H9 (cell line): ENCODE results near the gene ERC2. TPM values are rescaled to one million over a fixed set of nuclear protein-coding genes. Genes with fewer than 3 reads are reported as not detected.

ENCODE experiments used
- DNase-seq: peaks from one replicate; pipeline ENCODE4 v3.0.0-alpha.2; 2017
- H2AFZ ChIP-seq: one replicate; pipeline ENCODE4 v1.6.1; 2013; ENCODE audit warnings: mild to moderate bottlenecking, low read length, control low read depth, moderate library complexity
- H2AK5ac ChIP-seq: 2 replicates; pipeline ENCODE4 v1.6.1; 2013; ENCODE audit warnings: low read length, control low read depth, mixed read lengths; ENCODE audit not compliant: insufficient read length
- H2BK120ac ChIP-seq: one replicate; pipeline ENCODE4 v1.6.1; 2013; ENCODE audit warnings: low read depth, mild to moderate bottlenecking, low read length, control low read depth, inconsistent platforms; ENCODE audit not compliant: poor library complexity, severe bottlenecking
- H2BK12ac ChIP-seq: 2 replicates; pipeline ENCODE4 v1.6.1; 2013; ENCODE audit warnings: low read length, control low read depth, mixed read lengths, low read depth; ENCODE audit not compliant: insufficient read length
- H2BK15ac ChIP-seq: 2 replicates; pipeline ENCODE4 v1.6.1; 2013; ENCODE audit warnings: low read depth, low read length, control low read depth
- H2BK20ac ChIP-seq: one replicate; pipeline ENCODE4 v1.6.1; 2013; ENCODE audit warnings: low read depth, mild to moderate bottlenecking, low read length, control low read depth, inconsistent platforms; ENCODE audit not compliant: poor library complexity, severe bottlenecking
- H2BK5ac ChIP-seq: 2 replicates; pipeline ENCODE4 v1.6.1; 2013; ENCODE audit warnings: low read length, control low read depth, mixed read lengths; ENCODE audit not compliant: insufficient read length
- H3K14ac ChIP-seq: 2 replicates; pipeline ENCODE4 v1.6.1; 2013; ENCODE audit warnings: low read length, control low read depth; ENCODE audit not compliant: insufficient read depth
- H3K18ac ChIP-seq: 2 replicates; pipeline ENCODE4 v1.6.1; 2013; ENCODE audit warnings: low read depth, mild to moderate bottlenecking, mixed read lengths, low read length, control low read depth; ENCODE audit not compliant: insufficient read length
- H3K23ac ChIP-seq: 2 replicates; pipeline ENCODE4 v1.6.1; 2013; ENCODE audit warnings: low read length, control low read depth, mixed read lengths, low read depth; ENCODE audit not compliant: insufficient read length
- H3K23me2 ChIP-seq: 2 replicates; pipeline ENCODE4 v1.6.1; 2013; ENCODE audit warnings: low read depth, mild to moderate bottlenecking, mixed read lengths, low read length, control low read depth; ENCODE audit not compliant: insufficient read length, poor library complexity, severe bottlenecking
- H3K27ac ChIP-seq: 2 replicates; pipeline ENCODE4 v1.5.1; 2013; ENCODE audit warnings: low read length, control low read depth, mixed read lengths, low read depth; ENCODE audit not compliant: insufficient read length
- H3K27me3 ChIP-seq: 2 replicates; pipeline ENCODE4 v1.6.1; 2013; ENCODE audit warnings: low read length, control low read depth, inconsistent platforms; ENCODE audit not compliant: insufficient read depth
- H3K4ac ChIP-seq: 2 replicates; pipeline ENCODE4 v1.6.1; 2013; ENCODE audit warnings: low read depth, mild to moderate bottlenecking, control low read depth, inconsistent platforms, low read length, moderate library complexity
- H3K4me1 ChIP-seq: 2 replicates; pipeline ENCODE4 v1.6.1; 2013; ENCODE audit warnings: low read length, control low read depth, inconsistent platforms; ENCODE audit not compliant: insufficient read depth
- H3K4me2 ChIP-seq: 2 replicates; pipeline ENCODE4 v1.6.1; 2013; ENCODE audit warnings: low read length, control low read depth, mixed read lengths; ENCODE audit not compliant: insufficient read length, insufficient read depth
- H3K56ac ChIP-seq: 2 replicates; pipeline ENCODE4 v1.6.1; 2013; ENCODE audit warnings: low read depth, mild to moderate bottlenecking, mixed read lengths, low read length, control low read depth; ENCODE audit not compliant: insufficient read length
- H3K79me1 ChIP-seq: 2 replicates; pipeline ENCODE4 v1.6.1; 2013; ENCODE audit warnings: low read depth, mild to moderate bottlenecking, moderate library complexity, low read length, control low read depth, inconsistent platforms; ENCODE audit not compliant: insufficient read depth, poor library complexity, severe bottlenecking
- H3K79me2 ChIP-seq: 2 replicates; pipeline ENCODE4 v1.6.1; 2013; ENCODE audit warnings: low read length, control low read depth, inconsistent platforms; ENCODE audit not compliant: insufficient read depth
- H3K9ac ChIP-seq: 2 replicates; pipeline ENCODE4 v1.6.1; 2013; ENCODE audit warnings: low read length, control low read depth, mixed read lengths; ENCODE audit not compliant: insufficient read length; ENCODE audit errors: extremely low read depth
- H3K9me3 ChIP-seq: one replicate; pipeline ENCODE4 v1.6.1; 2013; ENCODE audit warnings: low read depth, low read length, inconsistent platforms; ENCODE audit not compliant: control insufficient read depth
- H3T11ph ChIP-seq: one replicate; pipeline ENCODE4 v1.6.1; 2013; ENCODE audit warnings: mild to moderate bottlenecking, low read length, control low read depth, inconsistent platforms
- H4K20me1 ChIP-seq: one replicate; pipeline ENCODE4 v1.6.1; 2013; ENCODE audit not compliant: control insufficient read depth, insufficient read length, insufficient read depth
- H4K5ac ChIP-seq: 2 replicates; pipeline ENCODE4 v1.6.1; 2013; ENCODE audit warnings: low read depth, mild to moderate bottlenecking, mixed read lengths, low read length, control low read depth; ENCODE audit not compliant: insufficient read length
- H4K8ac ChIP-seq: replicated peaks from 2 replicates; pipeline ENCODE4 v1.6.1; 2013; ENCODE audit warnings: low read length, control low read depth, mixed read lengths, low read depth; ENCODE audit not compliant: insufficient read length
- H4K91ac ChIP-seq: 2 replicates; pipeline ENCODE4 v1.6.1; 2013; ENCODE audit warnings: low read depth, mild to moderate bottlenecking, moderate library complexity, mixed read lengths, low read length, control low read depth; ENCODE audit not compliant: insufficient read length
- H3K27ac Mint-ChIP-seq, 3 experiments: 2 replicates in 2 of 3; 3 replicates in 1 of 3; pipeline ENCODE4 v1.8.0; 2020 to 2021; ENCODE audit warnings: mixed read lengths in 3 of 3, mild to moderate bottlenecking in 1 of 3, moderate library complexity in 1 of 3
- H3K27me3 Mint-ChIP-seq: 2 replicates; pipeline ENCODE4 v1.8.0; 2021; ENCODE audit warnings: low read depth, mild to moderate bottlenecking, moderate library complexity, mixed read lengths
- H3K36me3 Mint-ChIP-seq, 3 experiments: 2 replicates in 2 of 3; 3 replicates in 1 of 3; pipeline ENCODE4 v1.8.0; 2020 to 2021; ENCODE audit warnings: low read depth in 3 of 3, mixed read lengths in 3 of 3; ENCODE audit not compliant: insufficient read depth in 1 of 3
- H3K4me1 Mint-ChIP-seq, 2 experiments: 2 replicates each; pipeline ENCODE4 v1.8.0; 2020; ENCODE audit warnings: mixed read lengths in 2 of 2
- H3K4me3 Mint-ChIP-seq, 2 experiments: 2 replicates in 1 of 2; 3 replicates in 1 of 2; pipeline ENCODE4 v1.8.0; 2020 to 2021; ENCODE audit warnings: mild to moderate bottlenecking in 2 of 2, mixed read lengths in 2 of 2, moderate library complexity in 1 of 2
- H3K9me3 Mint-ChIP-seq, 2 experiments: 2 replicates in 1 of 2; 3 replicates in 1 of 2; pipeline ENCODE4 v1.8.0; 2020; ENCODE audit warnings: mild to moderate bottlenecking in 2 of 2, mixed read lengths in 2 of 2, moderate library complexity in 1 of 2
- CTCF ChIP-seq: fragments of 200-600 bp; sonication (generic); conservative IDR thresholded peaks from 3 replicates; pipeline ENCODE4 v1.8.0; 2021; ENCODE audit warnings: antibody characterized with exemption, mild to moderate bottlenecking
- WGBS: extraction: QIAGEN DNeasy Blood & Tissue Kit; methylation state at CpG from one replicate; pipeline ENCODE4 v1.1.7; 2013; ENCODE audit warnings: missing lambda C conversion rate, low lambda C conversion rate, mixed read lengths; ENCODE audit not compliant: insufficient read length; ENCODE audit errors: extremely low coverage; 5-methylcytosine and 5-hydroxymethylcytosine counted together
- total RNA-seq: library from RNA; stranded (reverse); gene quantifications from 2 replicates; pipeline ENCODE4 v1.2.1, GENCODE V29; 2021

ERC2 gene
- total RNA-seq, 1 experiment from 2014 or later: 15.4 TPM

- Histone ChIP-seq H3K14ac (no peak overlapping the region), H4K5ac (no peak overlapping the region), H3K27ac (no peak overlapping the region), H2AFZ (no peak overlapping the region), H2BK12ac (no peak overlapping the region), H2BK15ac (no peak overlapping the region), H3K79me2 (no peaks in the 10 kb centered on the region), H3K23ac (no peak overlapping the region), H3T11ph (no peak overlapping the region), H2BK120ac (no peak overlapping the region), H2AK5ac (no peak overlapping the region), H3K27me3 (no peaks in the 10 kb centered on the region), H2BK5ac (no peak overlapping the region), H3K18ac (no peak overlapping the region), H3K4ac (no peak overlapping the region), H4K20me1 (no peaks in the 10 kb centered on the region), H3K9me3 (no peaks in the 10 kb centered on the region), H3K4me1 (no peaks in the 10 kb centered on the region), H3K4me2 (no peak overlapping the region), H3K23me2 (no peaks in the 10 kb centered on the region), H3K79me1 (no peaks in the 10 kb centered on the region), H3K56ac (no peak overlapping the region), H3K9ac (no peak overlapping the region), H4K8ac (no peak overlapping the region), H4K91ac (no peak overlapping the region), H2BK20ac (no peak overlapping the region)
- H3K27me3 Mint-ChIP-seq: no peaks in the 10 kb centered on the region
- H3K4me1 Mint-ChIP-seq: peaks cover 7% of the 10 kb centered on the region in 2 experiments
- TF ChIP-seq CTCF: no peak
- H3K27ac Mint-ChIP-seq: no peak overlapping the region
- DNase-seq: no peak
- no peaks in the 10 kb centered on the region for H3K36me3 Mint-ChIP-seq
- H3K9me3 Mint-ChIP-seq: no peaks in the 10 kb centered on the region
- WGBS: no CpG with 5 or more reads among the region's 2 CpGs
- no peak overlapping the region for H3K4me3 Mint-ChIP-seq
Observed at GRCh38 chr3:56081246-56081645, 387.0 kb downstream of the ERC2 start.
